ENCODE results near the gene ABCA4. TPM values are rescaled to one million over a fixed set of nuclear protein-coding genes. Genes with fewer than 3 reads are reported as not detected.
"Not testable (repeated sequence)": the region's sequence is repeated elsewhere in the genome, so short reads cannot be mapped to it uniquely, and the experiment has no call there.

ABCA4 gene
- total RNA-seq, 4 donors from 2014 or later = 0.19 to 1.7 (median 0.45) TPM

GRCh38 chr1:94001397-94002045, 119.4 kb downstream of the ABCA4 start:
- no peak for DNase-seq (ENCODE audit: extremely low spot score)
- no peak overlapping the region for H3K27ac ChIP-seq (replicated peaks in 1 of 4)
- intact Hi-C loops (cut with DNase I) = no loop called here
- no peaks in the 10 kb centered on the region for H3K36me3 ChIP-seq
- no peak for TF ChIP-seq POLR2AphosphoS5 (IDR thresholded peaks at IDR 0.05)
- TF ChIP-seq POLR2A (IDR thresholded peaks at IDR 0.05; ENCODE audit: low read depth) = no peak
- TF ChIP-seq EP300 (IDR thresholded peaks at IDR 0.05) = no peak
- no peak for TF ChIP-seq CTCF (IDR thresholded peaks at IDR 0.05)
- WGBS = 90% methylated on average over 20 of the region's 20 CpGs
- peaks cover 0 to 4% (median 0%) of the 10 kb centered on the region in 4 donors for H3K27me3 ChIP-seq
- H3K4me3 ChIP-seq = no peak overlapping the region
- no peaks in the 10 kb centered on the region for H3K9me3 ChIP-seq
- no peaks in the 10 kb centered on the region for H3K4me1 ChIP-seq

DNA sequence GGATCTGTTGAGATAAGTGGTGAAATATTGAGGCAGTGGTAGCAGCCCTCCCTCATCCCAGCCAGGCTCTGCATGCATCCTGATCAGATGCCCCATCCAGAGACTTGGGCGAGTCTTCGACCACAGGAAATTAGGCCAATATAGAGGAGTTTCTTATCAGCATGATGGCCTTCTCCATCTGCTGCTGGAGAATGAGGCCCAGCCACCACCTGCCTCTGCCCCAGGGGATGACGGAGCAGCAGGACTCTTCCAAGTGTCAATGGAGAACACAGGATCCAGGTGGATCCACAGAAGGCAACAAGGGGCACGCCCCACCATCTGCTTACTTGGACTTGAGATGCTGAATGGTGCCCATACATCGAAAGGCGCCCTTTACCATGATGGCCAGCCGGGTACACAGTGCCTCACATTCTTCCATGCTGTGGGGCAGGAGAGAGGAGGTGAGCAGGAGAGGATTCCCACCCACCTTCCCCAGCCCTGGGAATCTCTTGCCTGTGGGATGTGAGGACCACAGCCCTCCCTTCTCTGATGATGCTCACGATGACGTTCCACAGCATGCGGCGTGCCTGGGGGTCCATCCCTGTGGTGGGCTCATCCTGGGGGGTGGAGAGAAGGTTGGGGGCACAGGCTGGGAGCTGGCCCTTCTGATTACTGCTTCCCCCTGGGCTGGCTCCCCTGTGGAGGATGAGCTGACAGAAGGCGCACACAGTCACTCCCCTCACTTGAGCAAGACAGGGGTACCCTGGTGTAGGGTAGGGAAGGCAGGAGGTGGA, 120.3 kb downstream of the ABCA4 start:
- Histone ChIP-seq H3K9me3 (no peaks in the 10 kb centered on the region), H3K36me3 (no peaks in the 10 kb centered on the region), H3K4me1 (no peaks in the 10 kb centered on the region), H3K4me3 (no peak overlapping the region), H3K27ac (replicated peaks in 1 of 4) (no peak overlapping the region), H3K27me3 (peaks cover 0 to 4% (median 0%) of the 10 kb centered on the region in 4 donors)
- no peak for TF ChIP-seq POLR2A (IDR thresholded peaks at IDR 0.05; ENCODE audit: low read depth)
- TF ChIP-seq CTCF (IDR thresholded peaks at IDR 0.05) = no peak
- no peak for TF ChIP-seq POLR2AphosphoS5 (IDR thresholded peaks at IDR 0.05)
- TF ChIP-seq EP300 (IDR thresholded peaks at IDR 0.05) = no peak
- DNase-seq (ENCODE audit: extremely low spot score) = no peak
- intact Hi-C loops (cut with DNase I) = no loop called here
- 93% methylated on average over 12 of the region's 12 CpGs for WGBS

GRCh38 chr1:93999840-94000415, 121.0 kb downstream of the ABCA4 start:
- DNase-seq (ENCODE audit: extremely low spot score) = no peak
- H3K9me3 ChIP-seq = no peaks in the 10 kb centered on the region
- WGBS = 77% methylated on average over 3 of the region's 3 CpGs
- H3K4me3 ChIP-seq = no peak overlapping the region
- H3K27ac ChIP-seq (replicated peaks in 1 of 4) = no peak overlapping the region
- intact Hi-C loops (cut with DNase I) = no loop called here
- H3K36me3 ChIP-seq = no peaks in the 10 kb centered on the region
- TF ChIP-seq POLR2A (IDR thresholded peaks at IDR 0.05; ENCODE audit: low read depth) = no peak
- no peak for TF ChIP-seq EP300 (IDR thresholded peaks at IDR 0.05)
- no peak for TF ChIP-seq POLR2AphosphoS5 (IDR thresholded peaks at IDR 0.05)
- TF ChIP-seq CTCF (IDR thresholded peaks at IDR 0.05) = no peak
- peaks cover 0 to 4% (median 0%) of the 10 kb centered on the region in 4 donors for H3K27me3 ChIP-seq
- no peaks in the 10 kb centered on the region for H3K4me1 ChIP-seq

DNA sequence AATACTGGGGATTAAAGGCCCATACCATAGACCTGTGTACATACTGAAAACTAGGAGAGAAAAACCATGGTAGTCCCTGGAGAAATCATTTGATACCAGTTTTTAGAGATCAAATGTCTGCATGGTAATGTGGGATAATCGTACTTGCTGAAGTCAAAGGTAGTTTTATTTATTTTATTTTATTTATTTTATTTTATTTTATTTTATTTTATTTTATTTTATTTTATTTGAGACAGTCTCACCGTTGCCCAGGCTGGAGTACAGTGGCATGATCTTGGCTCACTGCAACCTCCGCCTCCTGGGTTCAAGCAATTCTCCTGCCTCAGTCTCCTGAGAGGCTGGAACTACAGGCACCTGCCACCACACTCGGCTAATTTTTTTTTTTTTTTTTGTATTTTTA, 122.4 kb downstream of the ABCA4 start:
- H3K4me3 ChIP-seq; H3K9me3 ChIP-seq; H3K36me3 ChIP-seq; H3K27ac ChIP-seq (replicated peaks in 1 of 4); DNase-seq (ENCODE audit: extremely low spot score); intact Hi-C loops (cut with DNase I); H3K4me1 ChIP-seq; H3K27me3 ChIP-seq: not testable (repeated sequence)
- WGBS = 92% methylated on average over 4 of the region's 4 CpGs

- Histone ChIP-seq H3K27me3 (peaks cover 0 to 4% (median 0%) of the 10 kb centered on the region in 4 donors), H3K27ac (replicated peaks in 1 of 4) (no peak overlapping the region), H3K9me3 (no peaks in the 10 kb centered on the region), H3K36me3 (no peaks in the 10 kb centered on the region), H3K4me1 (no peaks in the 10 kb centered on the region), H3K4me3 (no peak overlapping the region)
- TF ChIP-seq POLR2AphosphoS5 (IDR thresholded peaks at IDR 0.05) (no peak), POLR2A (IDR thresholded peaks at IDR 0.05; ENCODE audit: low read depth) (no peak), EP300 (IDR thresholded peaks at IDR 0.05) (no peak), CTCF (IDR thresholded peaks at IDR 0.05) (no peak)
- DNase-seq (ENCODE audit: extremely low spot score) = no peak
- intact Hi-C loops (cut with DNase I) = no loop called here
- 84% methylated on average over 7 of the region's 7 CpGs for WGBS
Measured at GRCh38 chr1:93997756-93998155, 123.2 kb downstream of the ABCA4 start.

All from esophagus muscularis mucosa (tissue), 4 donors.